ENCODE results near the gene SLC35A5. TPM values are rescaled to one million over a fixed set of nuclear protein-coding genes. Genes with fewer than 3 reads are reported as not detected.

The SLC35A5 gene
- total RNA-seq, 1 experiment from 2014 or later: 37.8 TPM

- Histone ChIP-seq H3K36me3 (ENCODE audit: control insufficient read depth, insufficient read depth, low read length) (peaks cover 16% of the 10 kb centered on the region), H3K27ac (ENCODE audit: low read length) (no peak overlapping the region), H3K4me1 (ENCODE audit: control insufficient read depth, insufficient read depth, low read length) (no peaks in the 10 kb centered on the region), H3K4me3 (ENCODE audit: low read depth in 2 of 2, low read length in 2 of 2) (no peak overlapping the region), H3K27me3 (ENCODE audit: control insufficient read depth, insufficient read depth, low read length) (no peaks in the 10 kb centered on the region), H3K9me3 (ENCODE audit: control insufficient read depth, insufficient read depth, low read depth, low read length) (no peaks in the 10 kb centered on the region)
- DNase-seq (ENCODE audit: low read depth, low spot score) (no peak), ATAC-seq (no peak)
- ChIA-PET POLR2A (no interaction called here), CTCF (no interaction called here)
- TF ChIP-seq SIN3A (IDR thresholded peaks at IDR 0.05; ENCODE audit: borderline replicate concordance, insufficient read depth, low read depth, low read length) (no peak), CTCF (IDR thresholded peaks at IDR 0.05) (no peak), TCF7L2 (IDR thresholded peaks at IDR 0.05; ENCODE audit: low read depth, low read length) (no peak), POLR2AphosphoS5 (IDR thresholded peaks at IDR 0.05; ENCODE audit: low read depth, low read length) (no peak)
- TF ChIP-seq, protein P1, sequence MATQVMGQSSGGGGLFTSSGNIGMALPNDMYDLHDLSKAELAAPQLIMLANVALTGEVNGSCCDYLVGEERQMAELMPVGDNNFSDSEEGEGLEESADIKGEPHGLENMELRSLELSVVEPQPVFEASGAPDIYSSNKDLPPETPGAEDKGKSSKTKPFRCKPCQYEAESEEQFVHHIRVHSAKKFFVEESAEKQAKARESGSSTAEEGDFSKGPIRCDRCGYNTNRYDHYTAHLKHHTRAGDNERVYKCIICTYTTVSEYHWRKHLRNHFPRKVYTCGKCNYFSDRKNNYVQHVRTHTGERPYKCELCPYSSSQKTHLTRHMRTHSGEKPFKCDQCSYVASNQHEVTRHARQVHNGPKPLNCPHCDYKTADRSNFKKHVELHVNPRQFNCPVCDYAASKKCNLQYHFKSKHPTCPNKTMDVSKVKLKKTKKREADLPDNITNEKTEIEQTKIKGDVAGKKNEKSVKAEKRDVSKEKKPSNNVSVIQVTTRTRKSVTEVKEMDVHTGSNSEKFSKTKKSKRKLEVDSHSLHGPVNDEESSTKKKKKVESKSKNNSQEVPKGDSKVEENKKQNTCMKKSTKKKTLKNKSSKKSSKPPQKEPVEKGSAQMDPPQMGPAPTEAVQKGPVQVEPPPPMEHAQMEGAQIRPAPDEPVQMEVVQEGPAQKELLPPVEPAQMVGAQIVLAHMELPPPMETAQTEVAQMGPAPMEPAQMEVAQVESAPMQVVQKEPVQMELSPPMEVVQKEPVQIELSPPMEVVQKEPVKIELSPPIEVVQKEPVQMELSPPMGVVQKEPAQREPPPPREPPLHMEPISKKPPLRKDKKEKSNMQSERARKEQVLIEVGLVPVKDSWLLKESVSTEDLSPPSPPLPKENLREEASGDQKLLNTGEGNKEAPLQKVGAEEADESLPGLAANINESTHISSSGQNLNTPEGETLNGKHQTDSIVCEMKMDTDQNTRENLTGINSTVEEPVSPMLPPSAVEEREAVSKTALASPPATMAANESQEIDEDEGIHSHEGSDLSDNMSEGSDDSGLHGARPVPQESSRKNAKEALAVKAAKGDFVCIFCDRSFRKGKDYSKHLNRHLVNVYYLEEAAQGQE (IDR thresholded peaks at IDR 0.05; ENCODE audit: insufficient read depth in 1 of 2, low read depth in 2 of 2, low read length in 1 of 2): no peak
- in situ Hi-C loops (cut with HindIII; ENCODE audit: low pct_unique_long_range_greater_than_20kb, low sequenced_read_pairs): no loop called here
- intact Hi-C loops (cut with micrococcal nuclease; ENCODE audit: unreplicated experiment): loop anchor here (5.0 kb wide), 1 partner anchor 399 kb away; no protein-coding TSS in a partner anchor
- BruUV-seq (replicated peaks): no TSS peak
Measured at GRCh38 chr3:112583105-112583504, 21.3 kb downstream of the SLC35A5 start.

GRCh38 chr3:112585782-112586181, 23.9 kb downstream of the SLC35A5 start:
- intact Hi-C loops (cut with micrococcal nuclease; ENCODE audit: unreplicated experiment): no loop called here
- H3K9me3 ChIP-seq (ENCODE audit: control insufficient read depth, insufficient read depth, low read depth, low read length): no peaks in the 10 kb centered on the region
- no peak for DNase-seq (ENCODE audit: low read depth, low spot score)
- in situ Hi-C loops (cut with HindIII; ENCODE audit: low pct_unique_long_range_greater_than_20kb, low sequenced_read_pairs): no loop called here
- H3K4me3 ChIP-seq (ENCODE audit: low read depth in 2 of 2, low read length in 2 of 2): no peak overlapping the region
- H3K4me1 ChIP-seq (ENCODE audit: control insufficient read depth, insufficient read depth, low read length): no peaks in the 10 kb centered on the region
- no TSS peak for BruUV-seq (replicated peaks)
- peaks cover 16% of the 10 kb centered on the region for H3K36me3 ChIP-seq (ENCODE audit: control insufficient read depth, insufficient read depth, low read length)
- H3K27ac ChIP-seq (ENCODE audit: low read length): no peak overlapping the region
- CTCF ChIA-PET: no interaction called here
- no peaks in the 10 kb centered on the region for H3K27me3 ChIP-seq (ENCODE audit: control insufficient read depth, insufficient read depth, low read length)
- no peak for ATAC-seq
- POLR2A ChIA-PET: no interaction called here
- no peak for TF ChIP-seq TCF7L2 (IDR thresholded peaks at IDR 0.05; ENCODE audit: low read depth, low read length)
- TF ChIP-seq POLR2AphosphoS5 (IDR thresholded peaks at IDR 0.05; ENCODE audit: low read depth, low read length): no peak
- no peak for TF ChIP-seq SIN3A (IDR thresholded peaks at IDR 0.05; ENCODE audit: borderline replicate concordance, insufficient read depth, low read depth, low read length)

GRCh38 chr3:112587336-112587735, 25.5 kb downstream of the SLC35A5 start:
- ChIA-PET POLR2A (no interaction called here), CTCF (no interaction called here)
- no peak for ATAC-seq
- no peak for TF ChIP-seq POLR2AphosphoS5 (IDR thresholded peaks at IDR 0.05; ENCODE audit: low read depth, low read length)
- H3K4me3 ChIP-seq (ENCODE audit: low read depth in 2 of 2, low read length in 2 of 2): no peak overlapping the region
- peaks cover 15% of the 10 kb centered on the region for H3K36me3 ChIP-seq (ENCODE audit: control insufficient read depth, insufficient read depth, low read length)
- H3K27ac ChIP-seq (ENCODE audit: low read length): no peak overlapping the region
- no peaks in the 10 kb centered on the region for H3K27me3 ChIP-seq (ENCODE audit: control insufficient read depth, insufficient read depth, low read length)
- H3K4me1 ChIP-seq (ENCODE audit: control insufficient read depth, insufficient read depth, low read length): no peaks in the 10 kb centered on the region
- intact Hi-C loops (cut with micrococcal nuclease; ENCODE audit: unreplicated experiment) (no loop called here), in situ Hi-C loops (cut with HindIII; ENCODE audit: low pct_unique_long_range_greater_than_20kb, low sequenced_read_pairs) (no loop called here)
- H3K9me3 ChIP-seq (ENCODE audit: control insufficient read depth, insufficient read depth, low read depth, low read length): no peaks in the 10 kb centered on the region
- no TSS peak for BruUV-seq (replicated peaks)
- no peak for DNase-seq (ENCODE audit: low read depth, low spot score)
